SK-N-SH (cell line): ENCODE measurements around the gene ANKK1. TPM values are rescaled to one million over a fixed set of nuclear protein-coding genes. Genes with fewer than 3 reads are reported as not detected.

Experiments used
- CTCF ChIA-PET: fragments of 300-600, 350-600 bp; formaldehyde crosslinking; extraction: SDS; loops from one replicate; lab custom pipeline; 2021; lab: Yijun Ruan, JAX
- POLR2A ChIA-PET: fragments of 350-600 bp; sonication (Branson Sonifier 250); formaldehyde crosslinking; extraction: SDS; loops from one replicate; lab custom pipeline; 2020; ENCODE audit warnings: antibody characterized with exemption, inconsistent platforms; lab: Yijun Ruan, JAX
- DNase-seq: peaks from one replicate; pipeline ENCODE4 v3.0.0; 2012
- H2AFZ ChIP-seq: fragments of 200-600 bp; sonication (generic); 2 replicates; pipeline ENCODE4 v1.8.1; 2016; ENCODE audit warnings: antibody characterized with exemption, mild to moderate bottlenecking, low read depth
- H3F3A ChIP-seq: fragments of 200-600 bp; sonication (generic); replicated peaks from 2 replicates; pipeline ENCODE3; 2016; ENCODE audit warnings: antibody characterized with exemption, mild to moderate bottlenecking; ENCODE audit not compliant: insufficient read depth
- H3K27ac ChIP-seq, 2 experiments: fragments of 200-500 bp in 1 of 2; fragments of 200-600 bp in 1 of 2; sonication (Bioruptor generic) in 1 of 2; sonication (generic), shearing (Covaris generic) in 1 of 2; 2 replicates each; pipeline versions ENCODE4 v1.5.1 to v1.6.1; 2014 to 2016; ENCODE audit warnings: low read depth in 2 of 2, inconsistent platforms in 1 of 2, low read length in 1 of 2, mild to moderate bottlenecking in 1 of 2, mixed read lengths in 1 of 2
- H3K27me3 ChIP-seq: fragments of 200-600 bp; sonication (generic), shearing (Covaris generic); 2 replicates; pipeline ENCODE4 v1.6.1; 2016; ENCODE audit warnings: mixed run types; ENCODE audit not compliant: insufficient read depth
- H3K36me3 ChIP-seq, 2 experiments: fragments of 200-500 bp in 1 of 2; fragments of 200-600 bp in 1 of 2; sonication (Bioruptor generic) in 1 of 2; sonication (generic) in 1 of 2; replicated peaks in 1 of 2; 2 replicates each; pipeline versions ENCODE3 to v1.5.1; 2014 to 2016; ENCODE audit warnings: low read length in 1 of 2, mild to moderate bottlenecking in 1 of 2; ENCODE audit not compliant: insufficient read depth in 2 of 2, control insufficient read depth in 1 of 2
- H3K4me1 ChIP-seq, 2 experiments: fragments of 200-500 bp in 1 of 2; fragments of 200-600 bp in 1 of 2; sonication (Bioruptor generic) in 1 of 2; sonication (generic), shearing (Covaris generic) in 1 of 2; 2 replicates each; pipeline versions ENCODE4 v1.5.1 to v1.6.1; 2014 to 2016; ENCODE audit warnings: low read depth in 1 of 2, low read length in 1 of 2, mixed run types in 1 of 2; ENCODE audit not compliant: insufficient read depth in 2 of 2, control insufficient read depth in 1 of 2
- H3K4me2 ChIP-seq: fragments of 200-600 bp; sonication (generic), shearing (Covaris generic); 2 replicates; pipeline ENCODE4 v1.6.1; 2017; ENCODE audit warnings: mixed run types
- H3K4me3 ChIP-seq, 2 experiments: fragments of 200-500 bp in 1 of 2; fragments of 200-600 bp in 1 of 2; sonication (Bioruptor generic) in 1 of 2; sonication (generic), shearing (Covaris generic) in 1 of 2; 2 replicates each; pipeline versions ENCODE4 v1.5.1 to v1.8.1; 2014 to 2016; ENCODE audit warnings: low read depth in 2 of 2, inconsistent platforms in 1 of 2, low read length in 1 of 2, mild to moderate bottlenecking in 1 of 2, mixed read lengths in 1 of 2, moderate library complexity in 1 of 2
- H3K79me2 ChIP-seq: fragments of 200-600 bp; sonication (generic); 2 replicates; pipeline ENCODE4 v1.8.1; 2017; ENCODE audit warnings: mild to moderate bottlenecking; ENCODE audit not compliant: insufficient read depth
- H3K9ac ChIP-seq: fragments of 200-600 bp; sonication (generic); 2 replicates; pipeline ENCODE4 v1.6.1; 2017; ENCODE audit warnings: mixed run types
- H3K9me2 ChIP-seq: fragments of 200-600 bp; sonication (generic); 2 replicates; pipeline ENCODE4 v1.6.1; 2017; ENCODE audit warnings: mixed run types
- H3K9me3 ChIP-seq: fragments of 200-600 bp; sonication (generic); 2 replicates; pipeline ENCODE4 v1.6.1; 2017; ENCODE audit warnings: mixed run types, mild to moderate bottlenecking, moderate library complexity
- H4K20me1 ChIP-seq: fragments of 200-600 bp; sonication (generic); 2 replicates; pipeline ENCODE4 v1.6.1; 2017; ENCODE audit warnings: mild to moderate bottlenecking, mixed run types; ENCODE audit not compliant: insufficient read depth
- ELF1 ChIP-seq: IDR thresholded peaks from 2 replicates; pipeline ENCODE4 v1.4.0; 2012
- EZH2phosphoT487 ChIP-seq: fragments of 200-600 bp; sonication (generic); IDR thresholded peaks from 2 replicates; pipeline ENCODE4 v1.6.1; 2017; ENCODE audit warnings: low read depth, mixed run types, mild to moderate bottlenecking, antibody characterized with exemption, moderate library complexity, borderline replicate concordance
- FOXM1 ChIP-seq: IDR thresholded peaks from 2 replicates; pipeline ENCODE4 v1.4.0; 2012; ENCODE audit warnings: low read depth, mild to moderate bottlenecking
- GABPA ChIP-seq: IDR thresholded peaks from 2 replicates; pipeline ENCODE4 v1.4.0; 2012; ENCODE audit warnings: low read depth, mild to moderate bottlenecking
- GATA2 ChIP-seq: sonication (generic); formaldehyde crosslinking; IDR thresholded peaks from 2 replicates; pipeline ENCODE4 v1.5.0; 2020; ENCODE audit warnings: mild to moderate bottlenecking, missing genetic modification reagents
- JUND ChIP-seq: IDR thresholded peaks from 2 replicates; pipeline ENCODE4 v1.4.0; 2012
- POLR2AphosphoS5 ChIP-seq: IDR thresholded peaks from 2 replicates; pipeline ENCODE4 v1.6.1; 2012; ENCODE audit warnings: low read depth, low read length
- RAD21 ChIP-seq: IDR thresholded peaks from 2 replicates; pipeline ENCODE4 v1.6.1; 2012; ENCODE audit warnings: mild to moderate bottlenecking, low read length
- RXRA ChIP-seq: IDR thresholded peaks from 2 replicates; pipeline ENCODE4 v1.4.0; 2012; ENCODE audit warnings: low read depth, mild to moderate bottlenecking, borderline replicate concordance
- SIN3A ChIP-seq: IDR thresholded peaks from 2 replicates; pipeline ENCODE4 v1.6.1; 2012; ENCODE audit warnings: low read depth, mild to moderate bottlenecking, low read length, moderate library complexity, borderline replicate concordance
- SMC3 ChIP-seq: IDR thresholded peaks from 2 replicates; pipeline ENCODE4 v1.6.1; 2012; ENCODE audit warnings: low read depth, low read length, improper control_type of control experiment
- TCF12 ChIP-seq: IDR thresholded peaks from 2 replicates; pipeline ENCODE4 v1.4.0; 2012
- YY1 ChIP-seq: IDR thresholded peaks from 2 replicates; pipeline ENCODE4 v1.4.0; 2012; ENCODE audit warnings: low read depth, mild to moderate bottlenecking
- WGBS: methylation state at CpG from one replicate; pipeline ENCODE4 v1.1.6; 2017; ENCODE audit warnings: low lambda C conversion rate; 5-methylcytosine and 5-hydroxymethylcytosine counted together
- polyA plus RNA-seq, 3 experiments: library from polyadenylated mRNA; depleted of rRNA; stranded (reverse); fragments of >200 nt; gene quantifications; 2 replicates each; pipeline ENCODE4 v1.2.3, GENCODE V29; 2012
- TF ChIP-seq, protein P1 (sequence below): IDR thresholded peaks from 2 replicates; pipeline ENCODE4 v1.4.0; 2012; ENCODE audit warnings: low read depth
- TF ChIP-seq, protein P2 (sequence below): IDR thresholded peaks from 2 replicates; pipeline ENCODE4 v1.6.1; 2012; ENCODE audit warnings: mild to moderate bottlenecking, low read depth, low read length, moderate library complexity
- TF ChIP-seq, protein P3 (sequence below): IDR thresholded peaks from 2 replicates; pipeline ENCODE4; 2012

ANKK1 gene
- polyA plus RNA-seq, 1 of the 3 experiments (the other 2 are of a cell fraction), result 0.05 TPM

DNA sequence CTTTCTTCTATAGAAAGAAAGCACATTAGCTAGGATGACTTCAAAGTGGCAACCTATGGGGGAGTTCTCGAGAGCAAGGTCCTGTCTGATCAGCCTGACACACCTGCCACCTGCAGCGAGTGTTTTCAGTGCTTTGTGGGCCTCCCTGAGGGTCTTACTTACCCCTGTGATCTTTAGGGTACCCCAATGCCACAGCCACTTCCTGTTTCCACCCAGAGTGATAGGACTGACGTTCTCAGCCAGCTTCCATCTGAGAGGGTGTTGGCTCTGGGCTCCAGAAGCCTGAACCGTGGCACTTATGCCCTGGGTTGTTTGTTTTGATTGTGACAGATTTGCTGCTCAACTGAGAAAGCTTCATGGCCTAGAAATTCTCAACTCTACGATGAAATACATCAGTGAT is 21.7 kb upstream of the ANKK1 start:
- H3K4me1 ChIP-seq, result peaks cover 0 to 13% of the 10 kb centered on the region in 2 experiments; a peak in 2 of 4 replicates
- H3K36me3 ChIP-seq, result peaks cover 0 to 45% of the 10 kb centered on the region in 2 experiments
- no peak overlapping the region for H3K27ac ChIP-seq
- H3K9ac ChIP-seq, result no peak overlapping the region
- H3K27me3 ChIP-seq, result no peaks in the 10 kb centered on the region
- no peaks in the 10 kb centered on the region for H3K9me3 ChIP-seq
- no peak overlapping the region for H2AFZ ChIP-seq
- POLR2A ChIA-PET, result no interaction called here
- DNase-seq, result no peak
- no peaks in the 10 kb centered on the region for H4K20me1 ChIP-seq
- no peaks in the 10 kb centered on the region for H3K79me2 ChIP-seq
- no peaks in the 10 kb centered on the region for H3F3A ChIP-seq
- H3K4me2 ChIP-seq, result no peak overlapping the region
- no peak overlapping the region for H3K4me3 ChIP-seq
- WGBS, result 85% methylated on average over 3 of the region's 5 CpGs
- CTCF ChIA-PET, result no interaction called here
- TF ChIP-seq YY1, result no peak
- TF ChIP-seq, protein P1, sequence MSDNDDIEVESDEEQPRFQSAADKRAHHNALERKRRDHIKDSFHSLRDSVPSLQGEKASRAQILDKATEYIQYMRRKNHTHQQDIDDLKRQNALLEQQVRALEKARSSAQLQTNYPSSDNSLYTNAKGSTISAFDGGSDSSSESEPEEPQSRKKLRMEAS, result no peak
- no peak for TF ChIP-seq TCF12
- TF ChIP-seq, protein P2, sequence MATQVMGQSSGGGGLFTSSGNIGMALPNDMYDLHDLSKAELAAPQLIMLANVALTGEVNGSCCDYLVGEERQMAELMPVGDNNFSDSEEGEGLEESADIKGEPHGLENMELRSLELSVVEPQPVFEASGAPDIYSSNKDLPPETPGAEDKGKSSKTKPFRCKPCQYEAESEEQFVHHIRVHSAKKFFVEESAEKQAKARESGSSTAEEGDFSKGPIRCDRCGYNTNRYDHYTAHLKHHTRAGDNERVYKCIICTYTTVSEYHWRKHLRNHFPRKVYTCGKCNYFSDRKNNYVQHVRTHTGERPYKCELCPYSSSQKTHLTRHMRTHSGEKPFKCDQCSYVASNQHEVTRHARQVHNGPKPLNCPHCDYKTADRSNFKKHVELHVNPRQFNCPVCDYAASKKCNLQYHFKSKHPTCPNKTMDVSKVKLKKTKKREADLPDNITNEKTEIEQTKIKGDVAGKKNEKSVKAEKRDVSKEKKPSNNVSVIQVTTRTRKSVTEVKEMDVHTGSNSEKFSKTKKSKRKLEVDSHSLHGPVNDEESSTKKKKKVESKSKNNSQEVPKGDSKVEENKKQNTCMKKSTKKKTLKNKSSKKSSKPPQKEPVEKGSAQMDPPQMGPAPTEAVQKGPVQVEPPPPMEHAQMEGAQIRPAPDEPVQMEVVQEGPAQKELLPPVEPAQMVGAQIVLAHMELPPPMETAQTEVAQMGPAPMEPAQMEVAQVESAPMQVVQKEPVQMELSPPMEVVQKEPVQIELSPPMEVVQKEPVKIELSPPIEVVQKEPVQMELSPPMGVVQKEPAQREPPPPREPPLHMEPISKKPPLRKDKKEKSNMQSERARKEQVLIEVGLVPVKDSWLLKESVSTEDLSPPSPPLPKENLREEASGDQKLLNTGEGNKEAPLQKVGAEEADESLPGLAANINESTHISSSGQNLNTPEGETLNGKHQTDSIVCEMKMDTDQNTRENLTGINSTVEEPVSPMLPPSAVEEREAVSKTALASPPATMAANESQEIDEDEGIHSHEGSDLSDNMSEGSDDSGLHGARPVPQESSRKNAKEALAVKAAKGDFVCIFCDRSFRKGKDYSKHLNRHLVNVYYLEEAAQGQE, result no peak
- TF ChIP-seq, protein P3, sequence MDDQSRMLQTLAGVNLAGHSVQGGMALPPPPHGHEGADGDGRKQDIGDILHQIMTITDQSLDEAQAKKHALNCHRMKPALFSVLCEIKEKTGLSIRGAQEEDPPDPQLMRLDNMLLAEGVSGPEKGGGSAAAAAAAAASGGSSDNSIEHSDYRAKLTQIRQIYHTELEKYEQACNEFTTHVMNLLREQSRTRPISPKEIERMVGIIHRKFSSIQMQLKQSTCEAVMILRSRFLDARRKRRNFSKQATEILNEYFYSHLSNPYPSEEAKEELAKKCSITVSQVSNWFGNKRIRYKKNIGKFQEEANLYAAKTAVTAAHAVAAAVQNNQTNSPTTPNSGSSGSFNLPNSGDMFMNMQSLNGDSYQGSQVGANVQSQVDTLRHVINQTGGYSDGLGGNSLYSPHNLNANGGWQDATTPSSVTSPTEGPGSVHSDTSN, result no peak
- no peak for TF ChIP-seq GABPA
- no peak for TF ChIP-seq SIN3A
- TF ChIP-seq ELF1, result no peak
- no peak for TF ChIP-seq SMC3
- no peak for TF ChIP-seq GATA2
- no peak for TF ChIP-seq RAD21
- TF ChIP-seq POLR2AphosphoS5, result no peak
- no peak for TF ChIP-seq EZH2phosphoT487
- TF ChIP-seq RXRA, result no peak
- TF ChIP-seq FOXM1, result no peak
- TF ChIP-seq JUND, result no peak
- TF ChIP-seq, all 33 proteins: peak for 0
- no peaks in the 10 kb centered on the region for H3K9me2 ChIP-seq
